HG03039 (cell line): ENCODE measurements around the gene FAM229A.
A peak's percentile ranks its signal among the peaks of the same experiment; 100 is the strongest.
"Not testable (repeated sequence)": the region's sequence is repeated elsewhere in the genome, so short reads cannot be mapped to it uniquely, and the experiment has no call there.

ENCODE experiments used
- ATAC-seq: cut with Tn5 transposase; IDR thresholded peaks from one replicate; pipeline ENCODE4 v1.9.1; 2021; ENCODE audit warnings: mild to moderate bottlenecking, moderate library complexity; ENCODE audit not compliant: unreplicated experiment

Gene FAM229A

GRCh38 chr1:32362474-32363313 lies at the start of gene FAM229A, which contains the start of gene TSSK3:
TSS of gene FAM229A (minus strand) at chr1:32362485. CDS start at chr1:32362091, 394 bp downstream.
TSS of gene TSSK3 (plus strand) at chr1:32362539. CDS start at chr1:32362702, 163 bp downstream.
- no peak for ATAC-seq

GRCh38 chr1:32411261-32411660 lies 49.0 kb upstream of the FAM229A start:
- ATAC-seq = no peak

- ATAC-seq = no peak
Observed at GRCh38 chr1:32406629-32407111, 44.4 kb upstream of the FAM229A start.

- ATAC-seq = no peak
Observed at GRCh38 chr1:32405672-32406467, 43.6 kb upstream of the FAM229A start.

- ATAC-seq = no peak
Observed at GRCh38 chr1:32404946-32405345, 42.7 kb upstream of the FAM229A start.

- no peak for ATAC-seq
Observed at GRCh38 chr1:32400876-32401631, 38.8 kb upstream of the FAM229A start.

GRCh38 chr1:32399843-32400242 lies 37.6 kb upstream of the FAM229A start:
- no peak for ATAC-seq

- ATAC-seq = no peak
Observed at GRCh38 chr1:32398401-32398800, 36.1 kb upstream of the FAM229A start.

GRCh38 chr1:32396524-32396923 lies 34.2 kb upstream of the FAM229A start:
- ATAC-seq = not testable (repeated sequence)

- no peak for ATAC-seq
Observed at GRCh38 chr1:32394890-32395432, 32.7 kb upstream of the FAM229A start.

GRCh38 chr1:32394141-32394889 lies 32.0 kb upstream of the FAM229A start, which contains the start of gene BSDC1:
TSS of gene BSDC1 (minus strand) at chr1:32394441. CDS start at chr1:32394414, 27 bp downstream.
- peak; percentile 89 for ATAC-seq

- ATAC-seq = peak; percentile 9
Observed at GRCh38 chr1:32393832-32394140, 31.5 kb upstream of the FAM229A start.

- no peak for ATAC-seq
Observed at GRCh38 chr1:32393136-32393535, 30.9 kb upstream of the FAM229A start.

GRCh38 chr1:32392325-32392724 lies 30.0 kb upstream of the FAM229A start:
- ATAC-seq = no peak

GRCh38 chr1:32390904-32391870 lies 28.9 kb upstream of the FAM229A start:
- ATAC-seq = no peak

- ATAC-seq = no peak
Observed at GRCh38 chr1:32388641-32389040, 26.4 kb upstream of the FAM229A start.

GRCh38 chr1:32386676-32387392 lies 24.5 kb upstream of the FAM229A start:
- no peak for ATAC-seq

- ATAC-seq = no peak
Observed at GRCh38 chr1:32380057-32380456, 17.8 kb upstream of the FAM229A start.
